ENCODE results near the gene U2AF1L4. TPM values are rescaled to one million over a fixed set of nuclear protein-coding genes. Genes with fewer than 3 reads are reported as not detected.
"Not testable (repeated sequence)": the region's sequence is repeated elsewhere in the genome, so short reads cannot be mapped to it uniquely, and the experiment has no call there.

The U2AF1L4 gene
- total RNA-seq, 3 donors from 2014 or later (not counting 1 experiment from before 2014, with no cell fraction given): 63.7 to 78.2 (median 73.0) TPM

GRCh38 chr19:35773020-35773806, 28.0 kb upstream of the U2AF1L4 start:
- no peaks in the 10 kb centered on the region for H3K27me3 ChIP-seq (ENCODE audit: control insufficient read depth, insufficient read depth, low read length)
- no peak overlapping the region for H3K27ac Mint-ChIP-seq
- WGBS (ENCODE audit: insufficient coverage): 89% methylated on average over 8 of the region's 9 CpGs
- DNase-seq (no peak), ATAC-seq (no peak)
- H3K4me1 Mint-ChIP-seq: peaks cover 18 to 27% of the 10 kb centered on the region in 2 donors
- no peaks in the 10 kb centered on the region for H3K9me3 Mint-ChIP-seq
- no peak overlapping the region for H3K4me3 ChIP-seq (ENCODE audit: low read length)
- no peaks in the 10 kb centered on the region for H3K9me3 ChIP-seq (ENCODE audit: control insufficient read depth, insufficient read depth, low read length)
- peaks cover 16% of the 10 kb centered on the region for H3K4me1 ChIP-seq (ENCODE audit: control insufficient read depth, insufficient read depth, low read length)
- no peak overlapping the region for H3K27ac ChIP-seq (ENCODE audit: low read length)
- H3K4me3 Mint-ChIP-seq: no peak overlapping the region
- H3K36me3 Mint-ChIP-seq: no peaks in the 10 kb centered on the region
- intact Hi-C loops (cut with micrococcal nuclease): no loop called here
- TF ChIP-seq, protein P1, sequence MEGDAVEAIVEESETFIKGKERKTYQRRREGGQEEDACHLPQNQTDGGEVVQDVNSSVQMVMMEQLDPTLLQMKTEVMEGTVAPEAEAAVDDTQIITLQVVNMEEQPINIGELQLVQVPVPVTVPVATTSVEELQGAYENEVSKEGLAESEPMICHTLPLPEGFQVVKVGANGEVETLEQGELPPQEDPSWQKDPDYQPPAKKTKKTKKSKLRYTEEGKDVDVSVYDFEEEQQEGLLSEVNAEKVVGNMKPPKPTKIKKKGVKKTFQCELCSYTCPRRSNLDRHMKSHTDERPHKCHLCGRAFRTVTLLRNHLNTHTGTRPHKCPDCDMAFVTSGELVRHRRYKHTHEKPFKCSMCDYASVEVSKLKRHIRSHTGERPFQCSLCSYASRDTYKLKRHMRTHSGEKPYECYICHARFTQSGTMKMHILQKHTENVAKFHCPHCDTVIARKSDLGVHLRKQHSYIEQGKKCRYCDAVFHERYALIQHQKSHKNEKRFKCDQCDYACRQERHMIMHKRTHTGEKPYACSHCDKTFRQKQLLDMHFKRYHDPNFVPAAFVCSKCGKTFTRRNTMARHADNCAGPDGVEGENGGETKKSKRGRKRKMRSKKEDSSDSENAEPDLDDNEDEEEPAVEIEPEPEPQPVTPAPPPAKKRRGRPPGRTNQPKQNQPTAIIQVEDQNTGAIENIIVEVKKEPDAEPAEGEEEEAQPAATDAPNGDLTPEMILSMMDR (IDR thresholded peaks at IDR 0.05): no peak
- peaks cover 2% of the 10 kb centered on the region for H3K36me3 ChIP-seq (ENCODE audit: control insufficient read depth, insufficient read depth, low read length)
- H3K27me3 Mint-ChIP-seq (ENCODE audit: low read depth in 2 of 2): no peaks in the 10 kb centered on the region

GRCh38 chr19:35772362-35772761, 27.1 kb upstream of the U2AF1L4 start:
- H3K9me3 Mint-ChIP-seq; H3K27ac ChIP-seq (ENCODE audit: low read length); H3K9me3 ChIP-seq (ENCODE audit: control insufficient read depth, insufficient read depth, low read length); ATAC-seq; H3K27me3 ChIP-seq (ENCODE audit: control insufficient read depth, insufficient read depth, low read length); H3K4me3 Mint-ChIP-seq; H3K36me3 ChIP-seq (ENCODE audit: control insufficient read depth, insufficient read depth, low read length); H3K27ac Mint-ChIP-seq; intact Hi-C loops (cut with micrococcal nuclease); H3K4me3 ChIP-seq (ENCODE audit: low read length); DNase-seq; H3K27me3 Mint-ChIP-seq (ENCODE audit: low read depth in 2 of 2); H3K36me3 Mint-ChIP-seq: not testable (repeated sequence)
- H3K4me1 ChIP-seq (ENCODE audit: control insufficient read depth, insufficient read depth, low read length): peaks cover 16% of the 10 kb centered on the region
- 94% methylated on average over 5 of the region's 5 CpGs for WGBS (ENCODE audit: insufficient coverage)
- H3K4me1 Mint-ChIP-seq: peaks cover 18 to 27% of the 10 kb centered on the region in 2 donors

DNA sequence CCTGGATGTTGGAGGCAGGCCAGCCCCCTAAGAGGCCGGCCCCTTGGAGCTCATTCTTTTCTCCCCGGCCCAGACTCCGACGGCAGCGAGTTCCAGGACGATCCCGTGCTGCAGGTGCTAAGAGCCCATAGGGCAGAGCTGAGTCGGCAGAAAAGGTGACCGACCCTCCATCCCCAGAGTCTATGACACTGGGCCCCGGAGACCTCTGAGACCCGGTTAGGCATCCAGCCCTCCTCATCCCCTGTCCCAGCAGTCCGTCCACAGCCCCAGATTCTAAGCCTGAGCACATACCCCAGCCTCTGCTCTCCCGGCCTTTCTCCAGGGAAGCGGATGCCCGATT, 22.8 kb upstream of the U2AF1L4 start:
- Mint-ChIP-seq H3K27me3 (ENCODE audit: low read depth in 2 of 2) (no peaks in the 10 kb centered on the region), H3K9me3 (no peaks in the 10 kb centered on the region), H3K4me1 (no peaks in the 10 kb centered on the region), H3K27ac (no peak overlapping the region), H3K4me3 (no peak overlapping the region), H3K36me3 (no peaks in the 10 kb centered on the region)
- intact Hi-C loops (cut with micrococcal nuclease): no loop called here
- peaks cover 16% of the 10 kb centered on the region for H3K36me3 ChIP-seq (ENCODE audit: control insufficient read depth, insufficient read depth, low read length)
- no peaks in the 10 kb centered on the region for H3K9me3 ChIP-seq (ENCODE audit: control insufficient read depth, insufficient read depth, low read length)
- TF ChIP-seq, protein P1 (IDR thresholded peaks at IDR 0.05): no peak
- ATAC-seq: no peak
- H3K27me3 ChIP-seq (ENCODE audit: control insufficient read depth, insufficient read depth, low read length): no peaks in the 10 kb centered on the region
- no peak overlapping the region for H3K27ac ChIP-seq (ENCODE audit: low read length)
- DNase-seq: no peak
- H3K4me1 ChIP-seq (ENCODE audit: control insufficient read depth, insufficient read depth, low read length): no peaks in the 10 kb centered on the region
- WGBS (ENCODE audit: insufficient coverage): 91% methylated on average over 15 of the region's 15 CpGs
- H3K4me3 ChIP-seq (ENCODE audit: low read length): no peak overlapping the region

DNA sequence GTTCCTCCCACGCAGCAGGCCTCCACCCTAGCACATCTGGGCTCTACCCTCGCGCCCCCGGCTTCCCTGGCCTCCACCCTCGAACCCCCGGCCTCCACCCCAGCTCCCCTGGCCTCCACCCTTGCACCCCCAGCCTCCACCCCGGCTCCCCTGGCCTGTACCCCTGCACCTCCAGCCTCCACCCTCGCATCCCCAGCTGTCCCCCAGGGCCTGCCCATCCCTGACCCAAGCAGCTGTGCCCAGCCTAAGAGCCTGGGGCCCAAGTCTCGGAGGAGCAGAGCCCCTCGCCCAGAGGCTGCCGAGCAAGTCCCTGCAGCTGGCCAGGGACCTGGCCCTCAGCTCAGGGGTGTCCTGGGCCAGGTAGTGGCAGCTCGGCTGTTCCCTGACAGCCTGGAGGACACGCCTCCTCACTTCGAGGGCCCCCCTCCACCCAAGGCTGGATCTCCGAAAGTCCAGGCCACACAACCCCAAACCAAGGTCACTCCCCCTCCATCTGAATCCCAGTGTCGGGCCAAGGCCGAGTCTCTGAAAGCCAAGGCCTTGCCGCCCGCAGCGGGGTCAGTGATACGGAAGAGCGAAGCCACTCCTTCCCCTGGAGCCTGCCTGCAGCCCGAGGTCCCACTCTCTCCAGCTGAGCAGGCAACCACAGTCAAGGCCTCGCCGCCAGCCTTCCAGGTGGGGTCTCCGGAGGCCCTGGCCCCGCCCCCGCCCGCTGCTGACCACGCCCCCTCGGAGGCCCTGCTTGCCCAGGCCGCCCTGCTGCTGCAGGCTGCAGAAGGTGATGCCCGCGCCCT, 22.3 kb upstream of the U2AF1L4 start:
- Mint-ChIP-seq H3K27ac (no peak overlapping the region), H3K36me3 (no peaks in the 10 kb centered on the region), H3K27me3 (ENCODE audit: low read depth in 2 of 2) (no peaks in the 10 kb centered on the region), H3K9me3 (no peaks in the 10 kb centered on the region), H3K4me3 (no peak overlapping the region), H3K4me1 (no peaks in the 10 kb centered on the region)
- H3K27ac ChIP-seq (ENCODE audit: low read length): no peak overlapping the region
- H3K4me1 ChIP-seq (ENCODE audit: control insufficient read depth, insufficient read depth, low read length): no peaks in the 10 kb centered on the region
- no peaks in the 10 kb centered on the region for H3K27me3 ChIP-seq (ENCODE audit: control insufficient read depth, insufficient read depth, low read length)
- peaks cover 16% of the 10 kb centered on the region for H3K36me3 ChIP-seq (ENCODE audit: control insufficient read depth, insufficient read depth, low read length)
- H3K4me3 ChIP-seq (ENCODE audit: low read length): no peak overlapping the region
- intact Hi-C loops (cut with micrococcal nuclease): no loop called here
- ATAC-seq (no peak), DNase-seq (no peak)
- TF ChIP-seq, protein P1 (IDR thresholded peaks at IDR 0.05): no peak
- no peaks in the 10 kb centered on the region for H3K9me3 ChIP-seq (ENCODE audit: control insufficient read depth, insufficient read depth, low read length)
- WGBS (ENCODE audit: insufficient coverage): 74% methylated on average over 34 of the region's 34 CpGs

All from natural killer cell (primary cell).